GM18951 (cell line): ENCODE data around the gene LONP1.

Experiments
- POLR2A ChIP-seq: IDR thresholded peaks from 4 replicates; pipeline ENCODE4 v1.6.1; 2011; ENCODE audit warnings: mild to moderate bottlenecking; ENCODE audit not compliant: insufficient read length, insufficient read depth; ENCODE audit errors: extremely low read depth
- in situ Hi-C: fragments of 300-500 bp; cut with MboI; formaldehyde crosslinking; loops from one replicate; pipeline ENCODE4 v1.12.0; 2022; ENCODE audit warnings: low sequenced_read_pairs, mixed read lengths, inconsistent platforms; ENCODE audit not compliant: unreplicated experiment

LONP1 gene

GRCh38 chr19:5673752-5674151 lies 46.2 kb downstream of the LONP1 start:
- in situ Hi-C loops: no loop called here
- TF ChIP-seq POLR2A: no peak

DNA sequence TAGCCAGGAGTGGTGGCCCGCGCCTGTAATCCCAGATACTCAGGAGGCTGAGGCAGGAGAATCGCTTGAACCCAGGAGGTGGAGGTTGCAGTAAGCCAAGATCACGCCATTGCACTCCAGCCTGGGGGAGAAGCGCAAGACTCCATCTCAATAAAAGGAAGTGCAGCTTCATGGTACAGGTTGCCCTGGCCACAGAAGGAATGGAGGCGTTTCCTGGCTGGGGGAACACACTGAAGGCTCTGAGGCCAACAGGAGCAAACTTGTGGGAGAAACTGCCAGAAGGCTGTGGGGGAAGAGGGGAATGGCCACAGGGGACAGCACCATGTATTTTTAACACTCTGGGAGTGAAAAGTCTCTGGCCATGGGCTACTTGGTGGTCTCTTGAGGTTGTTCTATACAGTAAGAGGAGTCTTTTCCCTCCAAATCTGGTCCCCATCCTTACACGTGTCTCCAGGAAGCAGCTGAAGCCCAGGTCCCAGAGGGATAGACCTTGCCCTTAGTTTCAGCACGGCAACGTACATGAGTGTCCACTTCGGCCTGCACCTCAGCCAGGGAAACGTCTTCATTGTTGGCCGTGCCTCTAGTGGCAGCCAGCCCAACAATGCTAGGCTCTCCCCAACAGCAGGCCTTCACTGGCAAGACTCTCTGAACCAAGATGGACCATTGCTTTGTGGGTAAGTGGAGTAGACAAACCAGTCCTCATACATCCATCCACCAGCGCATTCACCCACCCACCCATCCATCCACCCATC lies 47.1 kb downstream of the LONP1 start:
- TF ChIP-seq POLR2A: no peak
- in situ Hi-C loops: no loop called here

DNA sequence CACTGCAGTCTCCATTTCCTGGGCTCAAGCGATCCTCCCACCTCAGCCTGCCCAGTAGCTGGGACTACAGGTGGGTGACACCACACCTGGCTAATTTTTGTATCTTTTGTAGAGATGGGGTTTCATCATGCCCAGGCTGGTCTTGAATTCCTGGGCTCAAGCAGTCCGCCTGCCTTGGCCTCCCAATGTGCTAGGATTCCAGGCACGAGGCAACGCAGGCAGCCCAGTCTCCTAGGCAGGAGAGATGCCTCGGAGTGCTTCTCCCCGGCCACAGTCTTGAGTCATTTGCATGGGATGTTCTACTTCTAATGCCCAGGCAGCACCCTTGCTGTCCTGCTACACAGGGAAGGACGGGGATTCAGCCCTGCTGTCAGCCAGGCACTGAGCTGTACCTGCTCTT lies 48.3 kb downstream of the LONP1 start:
- TF ChIP-seq POLR2A: no peak
- in situ Hi-C loops: no loop called here

DNA sequence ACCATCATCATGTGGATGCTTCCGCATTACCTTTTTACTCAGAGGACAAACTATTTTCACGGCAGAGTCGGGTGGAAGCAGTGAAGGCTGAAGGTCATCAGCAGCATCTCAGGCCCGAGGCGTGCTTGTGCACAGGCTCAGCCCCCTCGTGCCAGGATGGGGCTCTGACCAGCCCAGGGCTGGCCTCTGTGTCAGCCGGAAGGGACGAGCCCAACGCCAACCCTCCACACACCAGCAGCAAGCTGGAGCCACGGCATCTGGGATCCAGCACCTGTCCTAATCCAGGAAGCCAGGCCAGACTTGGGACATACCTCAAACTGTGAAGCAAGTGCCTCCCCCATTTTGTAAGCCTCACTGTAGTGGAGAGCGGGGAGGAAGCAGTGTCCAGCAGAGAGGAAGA lies 50.7 kb downstream of the LONP1 start:
- in situ Hi-C loops: no loop called here
- TF ChIP-seq POLR2A: no peak

DNA sequence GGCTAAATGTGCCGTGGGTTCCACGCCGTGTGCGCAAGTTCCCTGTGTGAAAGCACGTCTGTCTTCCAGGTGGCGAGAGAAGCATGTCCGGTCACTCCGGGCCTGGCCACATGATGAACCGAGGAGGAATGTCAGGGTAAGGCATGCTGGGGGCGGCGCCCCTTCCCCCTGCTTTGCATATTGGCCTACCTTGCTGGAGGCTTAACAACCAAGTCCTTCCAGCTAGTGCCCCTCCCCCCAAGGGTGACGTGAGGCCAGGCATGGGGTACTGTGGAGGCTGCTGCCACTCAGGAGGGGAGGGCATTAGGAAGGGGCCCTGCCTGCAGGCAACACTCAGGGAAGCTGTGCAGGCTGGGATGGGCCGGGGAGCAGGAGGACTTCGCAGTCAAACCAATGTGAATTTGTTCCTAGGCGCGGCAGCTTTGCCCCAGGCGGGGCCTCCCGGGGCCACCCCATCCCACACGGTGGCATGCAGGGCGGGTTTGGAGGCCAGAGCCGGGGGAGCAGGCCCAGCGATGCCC lies 52.1 kb downstream of the LONP1 start:
- TF ChIP-seq POLR2A: no peak
- in situ Hi-C loops: no loop called here

- in situ Hi-C loops: no loop called here
- no peak for TF ChIP-seq POLR2A
These were observed 52.9 kb downstream of the LONP1 start for GRCh38 chr19:5666921-5667610.

GRCh38 chr19:5665781-5666513 lies 54.0 kb downstream of the LONP1 start:
- in situ Hi-C loops: no loop called here
- TF ChIP-seq POLR2A: no peak

DNA sequence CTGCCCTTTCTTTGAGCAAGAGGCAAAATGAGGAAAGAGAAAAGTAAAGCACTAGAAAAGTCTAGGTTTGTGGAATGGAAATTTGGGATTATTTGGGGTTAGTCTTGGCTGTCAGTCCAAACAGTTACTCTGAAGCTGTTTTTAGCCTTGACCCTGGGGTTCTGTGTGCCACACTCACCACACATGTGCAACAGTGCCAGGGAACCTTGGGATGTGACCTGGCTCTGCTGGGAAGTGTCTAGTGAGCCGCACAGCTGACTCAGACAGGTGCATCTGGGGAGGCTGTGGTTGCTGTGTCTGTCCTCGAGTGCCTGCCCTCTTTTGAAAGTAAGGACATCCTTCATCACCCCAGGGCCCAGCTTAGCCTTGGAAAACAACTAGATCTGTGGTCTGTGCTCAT lies 55.4 kb downstream of the LONP1 start:
- no peak for TF ChIP-seq POLR2A
- in situ Hi-C loops: no loop called here

DNA sequence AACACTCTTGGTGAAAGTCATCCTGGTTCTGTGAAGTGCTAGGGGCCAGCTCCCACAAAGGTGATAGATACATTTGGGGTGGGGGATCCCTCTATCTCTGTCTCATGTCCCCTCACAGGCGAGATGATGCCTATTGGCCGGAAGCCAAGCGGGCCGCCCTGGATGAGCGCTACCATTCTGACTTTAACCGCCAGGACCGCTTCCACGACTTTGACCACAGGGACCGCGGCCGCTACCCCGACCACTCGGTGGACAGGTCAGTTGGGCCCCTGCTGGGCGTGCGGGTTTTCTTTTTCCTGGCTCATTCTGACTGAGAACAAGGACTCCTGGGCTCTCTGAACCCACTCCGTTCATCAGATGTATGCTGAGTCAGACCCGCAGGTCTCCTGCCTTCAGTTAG lies 56.0 kb downstream of the LONP1 start:
- in situ Hi-C loops: no loop called here
- no peak for TF ChIP-seq POLR2A

- no peak for TF ChIP-seq POLR2A
- in situ Hi-C loops: no loop called here
These were observed 58.5 kb downstream of the LONP1 start for GRCh38 chr19:5661483-5661882.

DNA sequence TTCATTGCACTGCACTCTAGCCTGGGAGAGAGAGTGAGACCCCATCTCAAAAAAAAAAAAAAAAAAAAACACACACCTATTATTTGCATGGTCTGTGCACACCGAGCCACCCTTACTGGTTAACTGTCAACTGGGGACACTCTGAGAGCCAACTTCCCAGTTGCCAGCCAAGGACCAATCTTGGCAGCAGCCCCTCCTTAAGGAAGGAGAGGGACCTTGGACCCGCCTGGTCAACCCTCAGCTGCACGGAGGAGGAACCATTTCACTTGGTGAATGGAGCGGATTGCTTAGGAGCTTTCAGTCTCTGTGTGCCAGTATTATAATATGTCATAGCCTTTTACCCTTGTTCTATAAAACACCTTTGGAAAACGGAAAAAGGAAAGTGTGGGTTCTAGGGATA lies 64.5 kb downstream of the LONP1 start:
- no peak for TF ChIP-seq POLR2A
- in situ Hi-C loops: no loop called here

DNA sequence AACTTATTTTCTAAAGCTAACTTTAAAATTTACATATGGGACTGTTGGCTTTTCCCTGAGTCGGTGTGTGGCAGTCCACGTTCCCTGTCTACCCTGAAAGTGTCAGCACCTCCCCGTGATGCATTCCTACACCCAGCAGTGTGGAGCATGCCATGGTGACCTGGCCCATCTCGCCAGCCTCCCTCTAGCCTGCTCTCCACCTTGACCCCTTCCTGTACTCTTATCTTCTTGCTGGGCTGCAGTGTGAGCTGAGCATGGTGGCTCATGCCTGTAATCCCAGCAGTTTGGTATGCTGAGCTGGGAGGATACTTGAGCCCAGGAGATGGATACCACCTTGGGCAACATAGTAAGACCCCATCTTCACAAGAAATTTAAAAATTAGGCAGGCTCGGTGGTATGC lies 65.0 kb downstream of the LONP1 start:
- in situ Hi-C loops: no loop called here
- TF ChIP-seq POLR2A: no peak

DNA sequence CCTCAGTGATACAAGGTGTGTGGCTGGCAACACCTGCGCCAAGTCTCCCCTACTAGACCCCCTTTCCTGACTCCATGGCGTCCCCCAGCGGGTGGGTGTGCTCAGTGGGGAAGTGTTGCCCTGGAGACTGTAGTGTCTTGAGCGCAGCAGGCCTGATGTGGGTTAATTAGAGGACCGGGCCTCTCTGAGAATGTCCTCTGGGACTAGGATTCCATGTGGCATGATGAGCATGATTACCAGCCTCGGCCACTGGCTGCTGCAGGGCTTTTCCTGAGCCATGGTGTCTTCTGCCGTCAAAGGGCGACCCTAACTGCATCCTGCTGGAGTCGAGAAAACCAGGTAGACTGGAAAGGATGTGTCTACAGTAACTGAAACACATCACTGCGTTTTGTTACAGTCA lies 67.7 kb downstream of the LONP1 start:
- TF ChIP-seq POLR2A: no peak
- in situ Hi-C loops: no loop called here

GRCh38 chr19:5651361-5651760 lies 68.6 kb downstream of the LONP1 start:
- in situ Hi-C loops: no loop called here
- no peak for TF ChIP-seq POLR2A

DNA sequence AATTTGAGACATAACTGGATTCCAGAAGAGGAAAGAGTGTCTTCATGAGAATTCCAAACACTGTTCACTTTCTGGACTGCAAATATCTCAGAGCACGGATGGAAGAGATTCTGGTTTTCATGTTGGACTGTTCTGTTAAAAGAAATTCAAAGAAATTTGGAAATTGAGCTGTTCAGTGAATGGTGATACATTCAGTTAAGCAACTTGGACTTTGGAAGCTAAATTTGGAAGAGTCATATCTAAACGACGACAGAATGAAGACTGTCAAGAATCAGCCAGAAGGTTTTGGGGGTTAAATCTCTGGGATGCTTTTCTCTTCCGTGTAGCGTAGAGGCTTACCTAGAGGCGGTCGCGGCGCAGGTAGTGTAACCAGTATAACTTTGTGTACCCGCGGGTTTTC lies 71.5 kb downstream of the LONP1 start:
- no peak for TF ChIP-seq POLR2A
- in situ Hi-C loops: no loop called here
